Prostate gland (tissue), 2 donors: Measurements from ENCODE around the gene SKOR1. TPM values are rescaled to one million over a fixed set of nuclear protein-coding genes. Genes with fewer than 3 reads are reported as not detected.

Source experiments
- DNase-seq: peaks from one replicate; pipeline ENCODE4 v3.0.0-alpha.2; 2019; ENCODE audit warnings: low spot score
- H3K27ac ChIP-seq, 2 donors: fragments of 200-600 bp; sonication (generic); 2 replicates each; pipeline ENCODE4 v1.5.1; 2017 to 2019
- H3K27me3 ChIP-seq: fragments of 200-600 bp; sonication (generic); replicated peaks from 2 replicates; pipeline ENCODE4 v1.5.1; 2019; ENCODE audit not compliant: insufficient read depth
- H3K36me3 ChIP-seq, 2 donors: fragments of 200-600 bp; sonication (generic); 1 replicate in 1 of 2; 2 replicates in 1 of 2; pipeline versions ENCODE4 v1.5.1 to v1.8.1; 2017 to 2019
- H3K4me1 ChIP-seq: fragments of 200-600 bp; sonication (generic); replicated peaks from 2 replicates; pipeline ENCODE4 v1.5.1; 2019
- H3K4me3 ChIP-seq, 2 donors: fragments of 200-600 bp; sonication (generic); 2 replicates each; pipeline ENCODE4 v1.5.1; 2017 to 2019
- H3K9me3 ChIP-seq: fragments of 200-600 bp; sonication (generic); 2 replicates; pipeline ENCODE4 v1.5.1; 2017
- POLR2A ChIP-seq: fragments of 450-650 bp; IDR thresholded peaks from one replicate; pipeline ENCODE4 v1.6.1; 2016; ENCODE audit warnings: antibody characterized with exemption, mild to moderate bottlenecking
- POLR2AphosphoS5 ChIP-seq: sonication (generic); formaldehyde crosslinking; IDR thresholded peaks from one replicate; pipeline ENCODE4 v1.6.1; 2017; ENCODE audit warnings: antibody characterized with exemption
- WGBS: methylation state at CpG from one replicate; pipeline ENCODE4 v1.1.5; 2018; 5-methylcytosine and 5-hydroxymethylcytosine counted together
- intact Hi-C: fragments of 100-400 bp; cut with DNase I; formaldehyde crosslinking; loops from one replicate; pipeline ENCODE4 v1.14.2; 2022
- total RNA-seq, 2 donors: library from RNA; depleted of rRNA; stranded (reverse); fragments of >200 nt; gene quantifications; one replicate each; pipeline ENCODE4 v1.1.0, GENCODE V29; 2016
- TF ChIP-seq, protein P1 (sequence below), 4 experiments: fragments of 200-600 bp in 2 of 4; fragments of 450-650 bp in 2 of 4; sonication (generic) in 2 of 4; IDR thresholded peaks; 1 replicate in 3 of 4; 2 replicates in 1 of 4; pipeline ENCODE4 v1.5.1; 2016 to 2019; ENCODE audit warnings: antibody characterized with exemption in 4 of 4, mild to moderate bottlenecking in 2 of 4, moderate library complexity in 2 of 4

The SKOR1 gene
- total RNA-seq, 2 donors from 2014 or later: 0.59 to 1.7 TPM

- intact Hi-C loops: no loop called here
- Histone ChIP-seq H3K27me3 (no peaks in the 10 kb centered on the region), H3K4me1 (no peaks in the 10 kb centered on the region), H3K27ac (no peak overlapping the region), H3K4me3 (no peak overlapping the region), H3K9me3 (no peaks in the 10 kb centered on the region), H3K36me3 (no peaks in the 10 kb centered on the region)
- TF ChIP-seq, protein P1, sequence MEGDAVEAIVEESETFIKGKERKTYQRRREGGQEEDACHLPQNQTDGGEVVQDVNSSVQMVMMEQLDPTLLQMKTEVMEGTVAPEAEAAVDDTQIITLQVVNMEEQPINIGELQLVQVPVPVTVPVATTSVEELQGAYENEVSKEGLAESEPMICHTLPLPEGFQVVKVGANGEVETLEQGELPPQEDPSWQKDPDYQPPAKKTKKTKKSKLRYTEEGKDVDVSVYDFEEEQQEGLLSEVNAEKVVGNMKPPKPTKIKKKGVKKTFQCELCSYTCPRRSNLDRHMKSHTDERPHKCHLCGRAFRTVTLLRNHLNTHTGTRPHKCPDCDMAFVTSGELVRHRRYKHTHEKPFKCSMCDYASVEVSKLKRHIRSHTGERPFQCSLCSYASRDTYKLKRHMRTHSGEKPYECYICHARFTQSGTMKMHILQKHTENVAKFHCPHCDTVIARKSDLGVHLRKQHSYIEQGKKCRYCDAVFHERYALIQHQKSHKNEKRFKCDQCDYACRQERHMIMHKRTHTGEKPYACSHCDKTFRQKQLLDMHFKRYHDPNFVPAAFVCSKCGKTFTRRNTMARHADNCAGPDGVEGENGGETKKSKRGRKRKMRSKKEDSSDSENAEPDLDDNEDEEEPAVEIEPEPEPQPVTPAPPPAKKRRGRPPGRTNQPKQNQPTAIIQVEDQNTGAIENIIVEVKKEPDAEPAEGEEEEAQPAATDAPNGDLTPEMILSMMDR (IDR thresholded peaks at IDR 0.05): no peak
- no peak for TF ChIP-seq POLR2AphosphoS5
- no peak for TF ChIP-seq POLR2A
- WGBS: 57% methylated on average over 4 of the region's 4 CpGs
- no peak for DNase-seq
These were observed 40.5 kb downstream of the SKOR1 start for GRCh38 chr15:67865766-67866165.

DNA sequence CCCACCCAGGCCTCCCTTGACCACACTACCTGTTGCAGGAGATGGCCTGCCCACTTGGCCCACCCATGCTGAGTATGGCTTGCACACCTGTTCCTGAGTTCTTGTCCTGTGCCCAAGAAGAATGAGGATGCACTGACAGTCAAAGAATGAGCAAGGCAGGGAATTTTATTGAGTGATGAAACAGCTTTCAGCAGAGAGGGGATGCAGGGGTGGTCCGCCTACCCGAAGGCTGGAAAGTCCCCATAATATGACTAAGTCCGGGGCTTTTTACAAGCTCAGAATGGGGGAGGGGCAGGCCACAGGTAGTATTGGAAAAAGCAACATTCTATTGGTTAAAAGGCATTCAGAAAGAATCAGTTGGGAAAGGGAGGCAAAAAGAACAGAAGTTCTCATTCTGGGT is 44.4 kb downstream of the SKOR1 start:
- intact Hi-C loops: no loop called here
- no peak for DNase-seq
- Histone ChIP-seq H3K4me1 (no peaks in the 10 kb centered on the region), H3K4me3 (no peak overlapping the region), H3K36me3 (no peaks in the 10 kb centered on the region), H3K27ac (no peak overlapping the region), H3K9me3 (no peaks in the 10 kb centered on the region), H3K27me3 (no peaks in the 10 kb centered on the region)
- no peak for TF ChIP-seq POLR2A
- TF ChIP-seq, protein P1 (IDR thresholded peaks at IDR 0.05): no peak
- no peak for TF ChIP-seq POLR2AphosphoS5
- WGBS: 74% methylated on average over 3 of the region's 3 CpGs

GRCh38 chr15:67870868-67871408 is 45.6 kb downstream of the SKOR1 start:
- no peaks in the 10 kb centered on the region for H3K4me1 ChIP-seq
- TF ChIP-seq, protein P1 (IDR thresholded peaks at IDR 0.05): no peak
- TF ChIP-seq POLR2A: no peak
- TF ChIP-seq POLR2AphosphoS5: no peak
- no peak for DNase-seq
- no peak overlapping the region for H3K27ac ChIP-seq
- no peak overlapping the region for H3K4me3 ChIP-seq
- no peaks in the 10 kb centered on the region for H3K9me3 ChIP-seq
- intact Hi-C loops: no loop called here
- no peaks in the 10 kb centered on the region for H3K36me3 ChIP-seq
- no peaks in the 10 kb centered on the region for H3K27me3 ChIP-seq

DNA sequence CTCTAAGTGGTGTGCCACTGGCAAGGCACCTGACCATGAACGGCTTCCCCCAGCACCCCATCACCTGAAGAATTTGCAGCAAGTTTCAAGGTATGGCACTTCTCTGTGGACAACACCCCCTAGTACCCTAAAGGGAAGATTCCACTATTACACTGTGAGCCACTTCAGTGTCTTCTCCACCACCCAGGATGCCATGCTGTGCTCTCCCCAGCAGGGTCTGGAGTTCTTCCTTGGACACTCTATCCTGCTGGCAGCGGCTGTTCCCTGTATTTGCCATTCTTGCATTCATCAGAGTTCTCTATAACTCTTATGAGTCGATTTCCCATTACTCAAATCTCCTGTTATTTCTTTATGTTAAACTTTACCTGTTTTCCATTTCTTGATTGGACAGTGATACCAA is 48.5 kb downstream of the SKOR1 start:
- Histone ChIP-seq H3K9me3 (no peaks in the 10 kb centered on the region), H3K36me3 (no peaks in the 10 kb centered on the region), H3K4me3 (no peak overlapping the region), H3K27me3 (no peaks in the 10 kb centered on the region), H3K27ac (no peak overlapping the region), H3K4me1 (no peaks in the 10 kb centered on the region)
- intact Hi-C loops: no loop called here
- no peak for DNase-seq
- WGBS: 95% methylated on average over 3 of the region's 3 CpGs
- TF ChIP-seq, protein P1 (IDR thresholded peaks at IDR 0.05): no peak
- TF ChIP-seq POLR2A (no peak), POLR2AphosphoS5 (no peak)

DNA sequence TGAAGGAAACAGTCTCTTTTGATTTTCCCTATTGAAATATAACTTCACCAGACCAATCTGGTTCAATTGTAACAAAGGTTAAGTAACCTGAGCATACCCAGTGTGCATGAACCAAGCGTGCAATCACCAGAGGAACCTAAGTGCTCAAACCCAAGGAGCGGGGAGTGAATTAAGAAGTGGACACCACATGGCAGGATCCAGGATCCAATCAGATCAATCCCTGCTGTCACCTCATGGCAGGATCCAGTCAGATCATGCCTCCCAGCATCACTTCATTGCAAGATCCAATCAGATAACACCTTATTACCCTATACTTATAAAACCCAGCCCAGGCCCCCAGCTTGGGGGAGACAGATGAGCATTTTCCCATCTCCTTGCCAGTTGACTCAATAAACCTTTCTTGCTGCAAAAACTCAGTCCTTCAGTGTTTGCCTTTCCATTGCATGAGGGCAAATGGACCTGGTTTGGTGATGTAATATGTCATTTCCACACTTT is 53.5 kb downstream of the SKOR1 start:
- no peaks in the 10 kb centered on the region for H3K27me3 ChIP-seq
- intact Hi-C loops: no loop called here
- no peak for DNase-seq
- no peaks in the 10 kb centered on the region for H3K9me3 ChIP-seq
- TF ChIP-seq POLR2A (no peak), POLR2AphosphoS5 (no peak)
- TF ChIP-seq, protein P1 (IDR thresholded peaks at IDR 0.05): no peak
- H3K36me3 ChIP-seq: no peaks in the 10 kb centered on the region
- no peak overlapping the region for H3K27ac ChIP-seq
- no peaks in the 10 kb centered on the region for H3K4me1 ChIP-seq
- WGBS: 88% methylated on average over 2 of the region's 2 CpGs
- no peak overlapping the region for H3K4me3 ChIP-seq
